ENCODE results near the gene HSPG2. TPM values are rescaled to one million over a fixed set of nuclear protein-coding genes. Genes with fewer than 3 reads are reported as not detected.

HSPG2 gene
- total and polyA plus RNA-seq, 10 of the 15 experiments (the other 5 are each of a cell fraction or from before 2014, with no cell fraction given), result 0.30 to 3.4 (median 0.73) TPM; not detected in 2

DNA sequence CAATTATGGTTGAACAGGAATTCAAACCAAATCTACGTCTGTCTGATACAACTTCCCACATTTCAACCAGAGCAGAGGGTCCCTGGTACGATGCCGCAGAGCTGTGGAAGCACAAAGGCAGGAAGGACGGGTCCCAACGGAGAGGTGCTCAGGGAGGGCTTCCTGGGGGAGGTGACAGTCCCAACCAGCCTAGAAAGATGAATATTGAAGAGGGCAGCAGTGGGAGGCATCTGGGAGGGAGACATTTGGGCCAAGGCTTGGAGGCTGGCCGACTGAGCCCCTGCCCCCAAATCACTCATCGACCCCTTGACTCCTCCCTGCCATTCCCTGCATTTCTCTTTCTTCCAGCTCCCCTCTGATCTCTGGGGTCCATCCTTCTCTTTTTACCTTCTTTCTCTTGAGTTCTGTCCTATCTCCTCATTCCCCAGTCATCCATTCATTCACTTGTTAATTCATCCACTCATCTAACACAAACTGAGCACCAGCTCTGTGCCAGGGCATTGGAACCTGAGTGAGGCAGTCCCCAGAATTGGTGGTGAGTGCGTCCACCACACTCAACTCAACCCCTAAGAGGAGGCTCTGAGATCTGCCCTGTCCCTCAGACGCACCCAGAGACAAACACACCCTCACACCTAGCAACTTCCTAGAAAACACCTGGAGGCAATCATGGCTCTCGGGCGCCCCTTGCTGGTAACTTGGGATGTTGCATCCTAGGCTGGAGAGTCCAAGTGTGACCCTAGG, 26.5 kb upstream of the HSPG2 start:
- ChIA-PET SMC1A (ENCODE audit: uncharacterized antibody, unreplicated experiment) (interaction anchor here (1.5 kb wide), 1 partner anchor 260 kb away, joined by 5 read pairs; no protein-coding TSS in a partner anchor), RAD21 (ENCODE audit: unreplicated experiment) (interaction anchor here (0.7 kb wide), 1 partner anchor 146 kb away, joined by 3 read pairs; no protein-coding TSS in a partner anchor), CTCF (interaction anchor here (0.7 to 1.5 kb wide), 8 partner anchors 60 to 302 kb away, joined by 3 to 6 read pairs (median 3); partner anchors contain the start of genes RAP1GAP and USP48), POLR2A (no interaction called here)
- DNase-seq (ENCODE audit: low read depth, low spot score) (peak; percentile 26), FAIRE-seq (peak; percentile 96), ATAC-seq (peak; percentile 98)
- Histone ChIP-seq H3K4me2 (ENCODE audit: control insufficient read depth, insufficient read depth) (0 out of 2 replicates have a peak overlapping the region, but pooled peaks have one; percentile 8), H3K9me3 (replicated peaks; ENCODE audit: control insufficient read depth, insufficient read depth, low read length) (no peaks in the 10 kb centered on the region), H3K4me3 (no peak overlapping the region), H3K9ac (ENCODE audit: control insufficient read depth, insufficient read depth, low read length) (no peak overlapping the region), H3K27me3 (replicated peaks in 1 of 2; ENCODE audit: control insufficient read depth in 2 of 2, insufficient read depth in 2 of 2, low read length in 1 of 2) (no peaks in the 10 kb centered on the region), H3K4me1 (ENCODE audit: control insufficient read depth, insufficient read depth, low read length) (no peaks in the 10 kb centered on the region), H2AFZ (ENCODE audit: control insufficient read depth, low read depth, low read length) (peak overlapping the region; percentile 70), H3K27ac (ENCODE audit: control insufficient read depth, insufficient read depth) (no peak overlapping the region), H3K36me3 (ENCODE audit: control insufficient read depth in 2 of 2, insufficient read depth in 2 of 2, low read length in 1 of 2) (no peaks in the 10 kb centered on the region), H4K20me1 (ENCODE audit: control insufficient read depth, insufficient read depth) (no peaks in the 10 kb centered on the region), H3K79me2 (ENCODE audit: control insufficient read depth, insufficient read depth, low read length) (no peaks in the 10 kb centered on the region)
- WGBS (ENCODE audit: insufficient coverage, insufficient replicate concordance, low lambda C conversion rate, missing lambda C conversion rate), result 43% methylated on average over 11 of the region's 11 CpGs
- in situ Hi-C loops (cut with MboI), result no loop called here
- no peak for TF ChIP-seq RAD51 (IDR thresholded peaks at IDR 0.05)
- no peak for TF ChIP-seq ATF3 (IDR thresholded peaks at IDR 0.05; ENCODE audit: borderline replicate concordance, extremely low read depth, low read depth, low read length)
- TF ChIP-seq CBFB (IDR thresholded peaks at IDR 0.05; ENCODE audit: low read depth), result no peak
- TF ChIP-seq RAD21 (IDR thresholded peaks at IDR 0.05; ENCODE audit: insufficient read depth, low read depth, low read length), result peak; percentile 93
- TF ChIP-seq ZNF24 (IDR thresholded peaks at IDR 0.05), result peak; percentile 18; the same call in 1 of the 2 replicates
- 0 out of 2 replicates have a peak, but pooled peaks have one; percentile 54 for TF ChIP-seq YY1 (IDR thresholded peaks at IDR 0.05; ENCODE audit: low read depth, low read length)
- peak; percentile 84 to 89 (median 87) for TF ChIP-seq CTCF (IDR thresholded peaks at IDR 0.05 in 2 of 3, conservative IDR thresholded peaks at IDR 0.05 in 1 of 3; ENCODE audit: control insufficient read depth in 2 of 3, extremely low read depth in 1 of 3, insufficient read depth in 1 of 3, low read depth in 3 of 3, low read length in 3 of 3)
- TF ChIP-seq, protein P1, sequence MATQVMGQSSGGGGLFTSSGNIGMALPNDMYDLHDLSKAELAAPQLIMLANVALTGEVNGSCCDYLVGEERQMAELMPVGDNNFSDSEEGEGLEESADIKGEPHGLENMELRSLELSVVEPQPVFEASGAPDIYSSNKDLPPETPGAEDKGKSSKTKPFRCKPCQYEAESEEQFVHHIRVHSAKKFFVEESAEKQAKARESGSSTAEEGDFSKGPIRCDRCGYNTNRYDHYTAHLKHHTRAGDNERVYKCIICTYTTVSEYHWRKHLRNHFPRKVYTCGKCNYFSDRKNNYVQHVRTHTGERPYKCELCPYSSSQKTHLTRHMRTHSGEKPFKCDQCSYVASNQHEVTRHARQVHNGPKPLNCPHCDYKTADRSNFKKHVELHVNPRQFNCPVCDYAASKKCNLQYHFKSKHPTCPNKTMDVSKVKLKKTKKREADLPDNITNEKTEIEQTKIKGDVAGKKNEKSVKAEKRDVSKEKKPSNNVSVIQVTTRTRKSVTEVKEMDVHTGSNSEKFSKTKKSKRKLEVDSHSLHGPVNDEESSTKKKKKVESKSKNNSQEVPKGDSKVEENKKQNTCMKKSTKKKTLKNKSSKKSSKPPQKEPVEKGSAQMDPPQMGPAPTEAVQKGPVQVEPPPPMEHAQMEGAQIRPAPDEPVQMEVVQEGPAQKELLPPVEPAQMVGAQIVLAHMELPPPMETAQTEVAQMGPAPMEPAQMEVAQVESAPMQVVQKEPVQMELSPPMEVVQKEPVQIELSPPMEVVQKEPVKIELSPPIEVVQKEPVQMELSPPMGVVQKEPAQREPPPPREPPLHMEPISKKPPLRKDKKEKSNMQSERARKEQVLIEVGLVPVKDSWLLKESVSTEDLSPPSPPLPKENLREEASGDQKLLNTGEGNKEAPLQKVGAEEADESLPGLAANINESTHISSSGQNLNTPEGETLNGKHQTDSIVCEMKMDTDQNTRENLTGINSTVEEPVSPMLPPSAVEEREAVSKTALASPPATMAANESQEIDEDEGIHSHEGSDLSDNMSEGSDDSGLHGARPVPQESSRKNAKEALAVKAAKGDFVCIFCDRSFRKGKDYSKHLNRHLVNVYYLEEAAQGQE (IDR thresholded peaks at IDR 0.05; ENCODE audit: low read depth, low read length), result no peak
- peak; percentile 57; the same call in 1 of the 2 replicates for TF ChIP-seq HDGF (IDR thresholded peaks at IDR 0.05)
- TF ChIP-seq RELA (IDR thresholded peaks at IDR 0.05; ENCODE audit: borderline replicate concordance, partially characterized antibody), result peak; percentile 19
- TF ChIP-seq, protein P2, sequence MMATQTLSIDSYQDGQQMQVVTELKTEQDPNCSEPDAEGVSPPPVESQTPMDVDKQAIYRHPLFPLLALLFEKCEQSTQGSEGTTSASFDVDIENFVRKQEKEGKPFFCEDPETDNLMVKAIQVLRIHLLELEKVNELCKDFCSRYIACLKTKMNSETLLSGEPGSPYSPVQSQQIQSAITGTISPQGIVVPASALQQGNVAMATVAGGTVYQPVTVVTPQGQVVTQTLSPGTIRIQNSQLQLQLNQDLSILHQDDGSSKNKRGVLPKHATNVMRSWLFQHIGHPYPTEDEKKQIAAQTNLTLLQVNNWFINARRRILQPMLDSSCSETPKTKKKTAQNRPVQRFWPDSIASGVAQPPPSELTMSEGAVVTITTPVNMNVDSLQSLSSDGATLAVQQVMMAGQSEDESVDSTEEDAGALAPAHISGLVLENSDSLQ (IDR thresholded peaks at IDR 0.05), result peak; percentile 69
- 0 out of 2 replicates have a peak, but pooled peaks have one; percentile 44 for TF ChIP-seq NBN (IDR thresholded peaks at IDR 0.05)
- TF ChIP-seq SMC3 (IDR thresholded peaks at IDR 0.05; ENCODE audit: borderline replicate concordance, low read length), result peak; percentile 81
- TF ChIP-seq SIN3A (IDR thresholded peaks at IDR 0.05; ENCODE audit: low read depth, low read length), result no peak
- TF ChIP-seq STAT3 (IDR thresholded peaks at IDR 0.05; ENCODE audit: low read depth, low read length), result no peak
- no TSS peak for BruUV-seq (replicated peaks)
- intact Hi-C loops (cut with micrococcal nuclease; ENCODE audit: unreplicated experiment), result loop anchor here (1.0 to 10.0 kb wide), 3 partner anchors 179 to 304 kb away; partner anchors contain the start of gene USP48

Measured in GM12878 (cell line).